Smooth muscle cell of the brain vasculature (primary cell): Measurements from ENCODE around the gene ACP1.
A peak's percentile ranks its signal among the peaks of the same experiment; 100 is the strongest.
"Not testable (repeated sequence)": the region's sequence is repeated elsewhere in the genome, so short reads cannot be mapped to it uniquely, and the experiment has no call there.

Source experiments
- DNase-seq: peaks from one replicate; pipeline ENCODE4 v3.0.0-alpha.2; 2012; ENCODE audit warnings: low read depth, low spot score

ACP1 gene

DNA sequence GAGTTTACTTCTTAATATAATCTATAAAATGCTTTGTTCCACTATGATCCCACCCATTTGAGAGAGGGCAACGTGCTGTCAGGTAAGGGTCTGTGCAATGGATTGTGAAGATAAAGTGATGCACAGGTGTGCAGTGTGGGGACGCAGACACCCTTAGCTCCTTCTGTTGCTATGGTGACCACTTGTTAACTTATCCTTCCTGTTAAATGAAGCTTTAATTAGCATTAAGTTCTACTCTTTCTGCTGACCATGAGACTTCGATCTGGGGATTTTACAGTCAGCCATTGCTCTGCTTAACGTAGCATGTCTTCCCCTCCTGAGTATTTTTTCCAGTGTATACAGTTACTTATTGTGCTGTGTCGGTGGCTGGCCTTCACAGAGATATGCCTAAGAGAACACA is 46.2 kb downstream of the ACP1 start:
- no peak for DNase-seq

DNA sequence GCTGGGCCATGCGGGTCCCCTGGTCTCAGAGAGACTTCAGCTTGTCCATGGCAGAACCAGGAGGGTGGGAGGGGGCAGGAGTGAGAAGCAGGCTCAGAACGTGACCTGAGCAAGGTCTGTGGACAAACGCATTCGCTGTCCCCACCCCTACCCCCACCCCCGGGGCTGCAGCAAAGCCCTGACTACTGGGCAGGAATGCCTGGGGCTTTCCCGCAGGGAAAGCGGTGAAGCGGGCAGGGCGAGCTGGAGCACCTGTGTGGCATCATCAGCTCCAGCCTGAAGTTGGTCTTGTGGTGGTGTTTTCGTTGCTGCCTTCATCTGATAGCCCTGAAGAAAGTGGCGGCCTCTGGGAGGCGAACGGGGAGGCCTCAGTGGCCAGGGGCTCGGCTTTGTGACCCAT is 49.2 kb downstream of the ACP1 start:
- DNase-seq = no peak

DNA sequence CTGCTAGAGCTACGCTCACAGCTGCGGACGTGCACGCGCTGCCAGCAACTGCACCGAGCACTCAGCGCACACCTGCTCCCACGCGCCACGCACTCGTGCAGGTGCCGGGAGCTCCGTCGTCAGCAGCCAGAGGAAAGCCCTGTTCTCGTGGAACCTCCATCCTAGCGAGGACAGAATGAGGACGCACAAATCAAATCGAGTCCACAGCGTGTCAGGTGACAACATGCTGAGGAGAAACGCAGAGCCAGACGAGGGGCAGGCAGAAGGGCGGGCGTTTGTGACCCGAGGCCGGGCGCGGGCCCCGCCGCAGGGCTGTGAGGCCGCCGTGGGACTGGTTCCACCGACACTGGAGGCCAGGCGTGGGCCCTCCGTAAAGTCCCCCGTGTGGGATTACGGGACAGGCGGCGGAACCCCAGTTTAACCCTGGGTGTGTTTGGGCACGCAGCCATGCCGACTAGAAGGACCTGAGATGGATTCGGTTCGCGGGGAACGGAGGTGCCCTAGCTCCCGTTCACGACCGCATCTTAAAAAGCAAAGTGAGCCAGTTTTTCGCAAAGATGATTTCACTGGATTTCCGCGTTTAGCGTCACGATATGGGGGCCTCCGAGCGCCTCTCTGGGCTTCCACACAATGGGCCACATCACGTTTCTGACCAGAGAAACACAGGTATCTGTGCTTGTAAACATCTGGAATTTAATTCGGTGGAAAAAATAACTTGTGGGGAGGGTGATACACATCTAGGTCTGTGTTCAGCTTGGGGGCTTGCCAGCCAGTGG is 50.0 kb downstream of the ACP1 start:
- DNase-seq = no peak

DNA sequence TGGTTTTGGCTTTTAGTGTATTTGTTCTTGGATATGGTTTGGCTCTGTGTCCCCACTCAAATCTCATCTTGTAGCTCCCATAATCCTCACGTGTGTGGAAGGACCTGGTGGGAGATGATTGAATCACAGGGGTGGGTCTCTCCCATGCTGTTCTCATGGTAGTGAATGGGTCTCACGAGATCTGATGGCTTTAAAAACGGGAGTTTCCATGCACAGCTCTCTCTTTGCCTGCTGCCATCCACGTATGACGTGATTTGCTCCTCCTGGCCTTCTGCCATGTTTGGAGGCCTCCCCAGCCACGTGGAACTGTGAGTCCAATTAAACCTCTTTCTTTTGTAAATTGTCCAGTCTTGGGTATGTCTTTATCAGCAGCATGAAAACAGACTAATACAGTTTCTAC is 51.2 kb downstream of the ACP1 start:
- DNase-seq = not testable (repeated sequence)

DNA sequence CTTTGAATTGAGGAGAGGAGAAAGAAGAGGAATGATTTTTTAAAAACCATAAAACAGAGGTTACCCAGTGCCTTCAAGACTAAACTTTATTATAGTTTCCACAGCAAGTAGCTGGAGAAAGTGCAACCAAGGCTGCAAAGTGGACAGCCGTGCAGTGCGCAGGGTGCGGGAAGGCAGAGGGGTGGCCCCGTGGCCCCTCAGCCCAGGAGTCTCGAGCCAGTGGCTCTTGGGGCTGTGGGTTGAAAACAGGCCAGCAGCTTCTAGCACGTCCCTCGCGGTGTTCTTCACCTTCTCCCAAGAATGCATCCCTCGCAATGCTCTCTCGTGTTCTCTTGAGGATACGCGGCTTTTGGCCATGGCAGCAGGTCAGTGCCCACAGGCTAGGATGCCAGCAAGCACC is 51.6 kb downstream of the ACP1 start:
- DNase-seq = no peak

DNA sequence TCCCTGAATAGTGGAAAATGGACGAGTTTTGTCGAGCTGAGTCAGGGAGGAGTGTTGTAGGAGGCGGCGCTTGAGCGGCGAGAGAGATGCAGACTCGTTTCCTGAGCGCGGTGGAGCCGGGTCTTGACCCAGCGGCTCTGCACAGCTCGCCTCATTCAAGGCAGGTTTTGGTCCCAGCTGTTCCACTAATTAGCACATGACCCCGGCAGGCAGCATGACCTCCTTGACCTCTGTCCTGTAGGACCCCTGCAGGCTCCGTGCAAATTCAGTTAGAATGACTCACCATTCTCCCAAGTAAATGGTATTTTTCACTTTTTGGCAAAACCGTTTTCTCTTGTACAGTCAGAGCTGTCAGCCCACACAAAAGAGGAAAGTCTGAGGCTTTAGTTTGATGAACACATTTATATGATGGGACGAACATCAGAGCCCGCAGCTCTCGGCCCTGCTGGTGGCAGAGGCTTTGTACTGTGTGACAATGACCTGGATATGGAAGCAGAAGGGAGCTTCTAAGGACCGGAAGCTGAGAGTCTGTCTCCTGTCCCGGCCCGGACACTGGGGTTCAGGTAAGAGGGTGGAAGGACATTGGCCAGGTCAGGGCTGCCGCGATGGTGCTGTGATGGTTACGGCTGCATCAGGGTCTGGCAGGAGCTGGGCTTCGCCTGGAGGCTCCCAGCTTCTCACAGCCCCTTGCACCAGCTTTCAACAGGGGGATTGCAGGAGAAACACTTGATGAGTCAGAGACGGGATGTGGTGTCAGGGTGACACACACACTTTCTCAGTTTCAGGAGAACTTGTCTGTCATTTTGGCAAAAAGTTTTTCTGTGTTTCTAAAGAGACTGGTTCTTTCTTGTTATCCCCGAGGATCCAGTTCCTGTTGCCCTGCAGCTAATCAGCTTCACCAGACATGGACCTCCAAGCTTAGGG is 53.0 kb downstream of the ACP1 start:
- peak; percentile 62 for DNase-seq

DNA sequence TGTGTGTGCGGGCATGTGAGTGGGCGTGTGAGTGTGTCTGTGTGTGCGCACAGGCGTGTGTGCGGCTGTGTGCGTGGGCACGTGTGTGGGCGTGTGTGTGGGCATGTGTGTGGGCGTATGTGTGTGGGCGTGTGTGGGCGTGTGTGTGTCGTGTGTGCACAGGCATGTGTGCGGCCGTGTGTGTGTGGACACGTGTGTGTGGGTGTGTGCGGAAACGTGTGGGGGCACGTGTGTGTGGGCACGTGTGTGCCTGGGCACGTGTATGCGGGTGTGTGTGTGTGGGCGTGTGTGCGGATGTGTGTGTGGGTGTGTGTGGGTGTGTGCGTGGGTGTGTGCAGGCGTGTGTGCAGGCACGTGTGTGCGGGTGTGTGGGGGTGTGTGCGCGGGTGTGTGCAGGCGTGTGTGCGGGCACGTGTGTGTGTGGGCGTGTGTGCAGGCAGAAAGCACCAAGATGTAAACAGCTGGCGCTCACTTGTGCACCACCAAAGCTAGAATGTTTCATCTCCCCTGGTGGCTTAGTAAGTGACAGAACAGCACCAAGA is 54.4 kb downstream of the ACP1 start:
- DNase-seq = no peak

DNA sequence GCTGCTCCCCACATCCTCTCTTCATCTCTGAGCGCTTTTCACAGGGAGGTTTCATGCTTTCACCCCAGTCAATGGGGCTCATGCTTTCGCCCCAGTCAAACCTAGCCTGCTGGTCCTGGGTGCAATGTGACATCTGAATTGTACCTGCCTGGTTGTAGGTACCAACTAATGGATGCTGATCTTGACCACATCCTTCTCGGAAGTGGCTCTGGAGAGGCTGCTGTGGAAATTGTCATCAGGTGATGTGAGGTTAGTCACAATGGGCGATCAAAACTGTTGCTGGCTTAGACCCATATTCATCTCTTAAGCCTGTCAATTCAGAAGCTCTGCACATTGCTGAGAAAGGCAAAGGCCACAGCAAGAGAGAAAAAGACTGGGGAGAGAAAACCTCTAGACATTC is 55.8 kb downstream of the ACP1 start:
- no peak for DNase-seq

DNA sequence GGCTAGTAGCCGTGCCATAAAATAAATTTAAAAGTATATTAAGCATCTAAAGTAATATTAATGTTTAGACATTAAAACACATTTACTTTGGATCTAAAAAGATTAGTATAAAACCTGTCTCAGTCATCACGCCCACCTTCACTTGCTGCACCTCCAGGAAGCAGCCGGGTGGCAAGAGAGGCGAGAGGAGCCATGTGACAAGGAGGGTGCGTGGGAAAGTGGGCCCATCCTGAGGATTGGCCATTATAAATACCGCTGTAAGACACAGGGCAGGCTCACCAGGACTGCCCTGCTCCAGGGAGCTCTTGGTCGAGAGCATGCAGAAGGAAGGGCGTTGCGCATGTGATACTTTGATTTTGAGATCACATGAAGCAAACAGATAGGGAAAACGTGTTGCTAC is 57.6 kb downstream of the ACP1 start:
- no peak for DNase-seq

DNA sequence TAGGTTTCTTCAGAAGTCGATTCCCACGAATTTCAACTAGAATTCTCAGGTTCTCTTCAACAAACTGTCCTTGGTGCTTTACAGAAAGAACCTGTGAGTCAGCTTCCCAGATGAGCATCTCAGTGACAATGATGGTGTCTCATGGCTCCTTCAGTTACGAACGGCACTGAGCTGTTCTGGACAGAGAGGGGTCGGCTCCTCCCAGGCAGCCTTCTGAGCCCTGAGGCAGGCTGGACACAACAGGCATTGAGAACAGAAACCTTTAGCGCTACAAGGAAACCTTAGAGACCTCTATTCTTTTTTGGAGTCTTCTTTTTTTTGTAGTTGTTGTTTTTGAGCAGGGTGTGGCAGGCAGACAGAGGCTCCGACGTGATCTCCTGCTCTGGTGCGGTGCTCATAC is 58.3 kb downstream of the ACP1 start:
- no peak for DNase-seq
